ENCODE measurements around the gene ANKS4B. TPM values are rescaled to one million over a fixed set of nuclear protein-coding genes. Genes with fewer than 3 reads are reported as not detected.

ANKS4B gene
- total RNA-seq, 1 experiment from 2014 or later: 0.07 TPM

- Mint-ChIP-seq H3K27ac (no peak overlapping the region), H3K4me3 (peak overlapping the region; percentile 70), H3K27me3 (ENCODE audit: low read depth) (peaks cover 17% of the 10 kb centered on the region), H3K36me3 (peaks cover 9% of the 10 kb centered on the region; the same call in 1 of the 2 replicates), H3K4me1 (peaks cover 9% of the 10 kb centered on the region), H3K9me3 (peaks cover 32% of the 10 kb centered on the region)
- ATAC-seq (no peak), DNase-seq (ENCODE audit: low spot score) (no peak)
- TF ChIP-seq, protein P1, sequence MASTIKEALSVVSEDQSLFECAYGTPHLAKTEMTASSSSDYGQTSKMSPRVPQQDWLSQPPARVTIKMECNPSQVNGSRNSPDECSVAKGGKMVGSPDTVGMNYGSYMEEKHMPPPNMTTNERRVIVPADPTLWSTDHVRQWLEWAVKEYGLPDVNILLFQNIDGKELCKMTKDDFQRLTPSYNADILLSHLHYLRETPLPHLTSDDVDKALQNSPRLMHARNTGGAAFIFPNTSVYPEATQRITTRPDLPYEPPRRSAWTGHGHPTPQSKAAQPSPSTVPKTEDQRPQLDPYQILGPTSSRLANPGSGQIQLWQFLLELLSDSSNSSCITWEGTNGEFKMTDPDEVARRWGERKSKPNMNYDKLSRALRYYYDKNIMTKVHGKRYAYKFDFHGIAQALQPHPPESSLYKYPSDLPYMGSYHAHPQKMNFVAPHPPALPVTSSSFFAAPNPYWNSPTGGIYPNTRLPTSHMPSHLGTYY (CRISPR knock-in tag; IDR thresholded peaks at IDR 0.05): no peak
- TF ChIP-seq, protein P2, sequence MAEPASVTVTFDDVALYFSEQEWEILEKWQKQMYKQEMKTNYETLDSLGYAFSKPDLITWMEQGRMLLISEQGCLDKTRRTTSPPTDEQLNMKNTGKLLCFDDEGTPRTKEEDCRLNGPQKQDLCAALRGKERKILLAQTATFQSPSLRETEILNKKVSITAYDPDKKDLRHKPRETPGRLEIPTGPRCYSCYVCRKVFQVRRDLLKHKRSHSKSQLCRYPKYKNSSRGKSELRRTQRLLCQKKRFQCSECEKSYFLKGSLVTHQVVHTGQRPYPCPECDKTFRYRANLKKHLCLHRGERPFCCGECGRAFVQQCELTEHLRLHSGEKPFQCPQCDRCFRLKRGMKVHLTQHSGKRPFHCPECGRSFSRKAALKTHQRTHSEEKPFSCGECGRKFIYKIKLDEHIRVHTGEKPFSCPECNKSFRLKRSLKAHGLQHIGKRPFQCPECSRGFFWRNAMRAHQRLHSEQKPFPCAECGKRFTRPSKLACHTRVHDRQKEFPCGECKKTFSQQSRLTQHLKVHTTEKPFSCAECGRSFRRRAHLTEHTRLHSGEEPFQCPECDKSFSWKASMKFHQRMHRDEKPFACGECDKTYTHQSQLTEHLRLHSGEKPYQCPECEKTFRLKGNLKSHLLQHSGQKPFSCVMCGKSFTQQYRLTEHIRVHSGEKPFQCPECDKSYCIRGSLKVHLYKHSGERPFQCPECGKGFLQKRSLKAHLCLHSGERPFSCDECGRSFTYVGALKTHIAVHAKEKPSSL (CRISPR knock-in tag; conservative IDR thresholded peaks at IDR 0.05): no peak
- no peak for TF ChIP-seq MYBL2 (CRISPR knock-in tag; IDR thresholded peaks at IDR 0.05)
- TF ChIP-seq KAT7 (CRISPR knock-in tag; IDR thresholded peaks at IDR 0.05; ENCODE audit: borderline replicate concordance): no peak
- TF ChIP-seq MXD4 (CRISPR knock-in tag; IDR thresholded peaks at IDR 0.05; ENCODE audit: borderline replicate concordance): no peak
- TF ChIP-seq USF1 (CRISPR knock-in tag; IDR thresholded peaks at IDR 0.05): no peak
- TF ChIP-seq ZNF232 (CRISPR knock-in tag; IDR thresholded peaks at IDR 0.05): no peak
- TF ChIP-seq GTF2I (CRISPR knock-in tag; conservative IDR thresholded peaks at IDR 0.05): no peak
- TF ChIP-seq ZNF281 (CRISPR knock-in tag; IDR thresholded peaks at IDR 0.05): no peak
- TF ChIP-seq EMX1 (CRISPR knock-in tag; IDR thresholded peaks at IDR 0.05): no peak
- no peak for TF ChIP-seq MAX (CRISPR knock-in tag; IDR thresholded peaks at IDR 0.05)
- TF ChIP-seq OVOL2 (CRISPR knock-in tag; IDR thresholded peaks at IDR 0.05; ENCODE audit: borderline replicate concordance): no peak
- TF ChIP-seq, protein P3, sequence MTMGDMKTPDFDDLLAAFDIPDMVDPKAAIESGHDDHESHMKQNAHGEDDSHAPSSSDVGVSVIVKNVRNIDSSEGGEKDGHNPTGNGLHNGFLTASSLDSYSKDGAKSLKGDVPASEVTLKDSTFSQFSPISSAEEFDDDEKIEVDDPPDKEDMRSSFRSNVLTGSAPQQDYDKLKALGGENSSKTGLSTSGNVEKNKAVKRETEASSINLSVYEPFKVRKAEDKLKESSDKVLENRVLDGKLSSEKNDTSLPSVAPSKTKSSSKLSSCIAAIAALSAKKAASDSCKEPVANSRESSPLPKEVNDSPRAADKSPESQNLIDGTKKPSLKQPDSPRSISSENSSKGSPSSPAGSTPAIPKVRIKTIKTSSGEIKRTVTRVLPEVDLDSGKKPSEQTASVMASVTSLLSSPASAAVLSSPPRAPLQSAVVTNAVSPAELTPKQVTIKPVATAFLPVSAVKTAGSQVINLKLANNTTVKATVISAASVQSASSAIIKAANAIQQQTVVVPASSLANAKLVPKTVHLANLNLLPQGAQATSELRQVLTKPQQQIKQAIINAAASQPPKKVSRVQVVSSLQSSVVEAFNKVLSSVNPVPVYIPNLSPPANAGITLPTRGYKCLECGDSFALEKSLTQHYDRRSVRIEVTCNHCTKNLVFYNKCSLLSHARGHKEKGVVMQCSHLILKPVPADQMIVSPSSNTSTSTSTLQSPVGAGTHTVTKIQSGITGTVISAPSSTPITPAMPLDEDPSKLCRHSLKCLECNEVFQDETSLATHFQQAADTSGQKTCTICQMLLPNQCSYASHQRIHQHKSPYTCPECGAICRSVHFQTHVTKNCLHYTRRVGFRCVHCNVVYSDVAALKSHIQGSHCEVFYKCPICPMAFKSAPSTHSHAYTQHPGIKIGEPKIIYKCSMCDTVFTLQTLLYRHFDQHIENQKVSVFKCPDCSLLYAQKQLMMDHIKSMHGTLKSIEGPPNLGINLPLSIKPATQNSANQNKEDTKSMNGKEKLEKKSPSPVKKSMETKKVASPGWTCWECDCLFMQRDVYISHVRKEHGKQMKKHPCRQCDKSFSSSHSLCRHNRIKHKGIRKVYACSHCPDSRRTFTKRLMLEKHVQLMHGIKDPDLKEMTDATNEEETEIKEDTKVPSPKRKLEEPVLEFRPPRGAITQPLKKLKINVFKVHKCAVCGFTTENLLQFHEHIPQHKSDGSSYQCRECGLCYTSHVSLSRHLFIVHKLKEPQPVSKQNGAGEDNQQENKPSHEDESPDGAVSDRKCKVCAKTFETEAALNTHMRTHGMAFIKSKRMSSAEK (CRISPR knock-in tag; IDR thresholded peaks at IDR 0.05; ENCODE audit: borderline replicate concordance): no peak
- TF ChIP-seq E2F5 (CRISPR knock-in tag; IDR thresholded peaks at IDR 0.05): no peak
- TF ChIP-seq NFATC4 (CRISPR knock-in tag; IDR thresholded peaks at IDR 0.05): no peak
- TF ChIP-seq SP1 (CRISPR knock-in tag; conservative IDR thresholded peaks at IDR 0.05): no peak
- TF ChIP-seq AR (CRISPR knock-in tag; IDR thresholded peaks at IDR 0.05): no peak
- no peak for TF ChIP-seq SMAD3 (CRISPR knock-in tag; IDR thresholded peaks at IDR 0.05; ENCODE audit: borderline replicate concordance)
- ChIA-PET CTCF (interaction anchor here (0.6 to 3.1 kb wide), 3 partner anchors 17 to 128 kb away, joined by 3 to 33 read pairs (median 20); no protein-coding TSS in a partner anchor), POLR2A (interaction anchor here (0.6 kb wide), 2 partner anchors 88 to 1099 kb away, joined by 3 to 5 read pairs; no protein-coding TSS in a partner anchor)
Measured at GRCh38 chr16:21284414-21284813, 50.9 kb downstream of the ANKS4B start.

Data from WTC11 (cell line).